ENCODE data around the gene PHKA1. TPM values are rescaled to one million over a fixed set of nuclear protein-coding genes. Genes with fewer than 3 reads are reported as not detected.

Gene PHKA1
- total RNA-seq, 3 donors from 2014 or later: 4.5 to 11.9 (median 9.8) TPM

DNA sequence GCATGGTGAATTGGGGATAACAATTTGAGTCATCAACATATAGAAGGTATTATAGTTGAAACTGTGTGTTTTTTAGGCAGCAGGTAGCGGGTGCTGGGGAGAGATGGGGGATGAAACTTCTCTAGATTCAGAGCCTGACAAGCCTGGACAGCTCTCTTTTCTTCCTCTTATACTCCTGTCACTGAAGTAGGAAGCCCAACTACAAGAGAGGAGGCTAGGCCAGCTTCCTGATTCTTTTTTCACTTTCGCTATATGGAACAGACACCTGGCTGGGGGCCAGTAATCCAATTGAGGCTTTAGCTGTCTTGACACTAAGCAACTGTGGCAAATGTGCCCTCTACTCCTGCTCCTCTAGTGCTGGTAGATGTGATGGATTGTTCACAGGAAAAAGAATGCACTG lies 69.2 kb downstream of the PHKA1 start:
- Histone ChIP-seq H3K9me3 (no peaks in the 10 kb centered on the region), H3K36me3 (no peaks in the 10 kb centered on the region), H3K27me3 (peaks cover 0 to 17% of the 10 kb centered on the region in 2 donors), H3K4me1 (no peaks in the 10 kb centered on the region), H3K27ac (no peak overlapping the region), H3K4me3 (no peak overlapping the region)
- no peak for DNase-seq (ENCODE audit: low spot score in 2 of 2)
- intact Hi-C loops (cut with DNase I; ENCODE audit: low total_unique reads): no loop called here
- TF ChIP-seq, protein P1, sequence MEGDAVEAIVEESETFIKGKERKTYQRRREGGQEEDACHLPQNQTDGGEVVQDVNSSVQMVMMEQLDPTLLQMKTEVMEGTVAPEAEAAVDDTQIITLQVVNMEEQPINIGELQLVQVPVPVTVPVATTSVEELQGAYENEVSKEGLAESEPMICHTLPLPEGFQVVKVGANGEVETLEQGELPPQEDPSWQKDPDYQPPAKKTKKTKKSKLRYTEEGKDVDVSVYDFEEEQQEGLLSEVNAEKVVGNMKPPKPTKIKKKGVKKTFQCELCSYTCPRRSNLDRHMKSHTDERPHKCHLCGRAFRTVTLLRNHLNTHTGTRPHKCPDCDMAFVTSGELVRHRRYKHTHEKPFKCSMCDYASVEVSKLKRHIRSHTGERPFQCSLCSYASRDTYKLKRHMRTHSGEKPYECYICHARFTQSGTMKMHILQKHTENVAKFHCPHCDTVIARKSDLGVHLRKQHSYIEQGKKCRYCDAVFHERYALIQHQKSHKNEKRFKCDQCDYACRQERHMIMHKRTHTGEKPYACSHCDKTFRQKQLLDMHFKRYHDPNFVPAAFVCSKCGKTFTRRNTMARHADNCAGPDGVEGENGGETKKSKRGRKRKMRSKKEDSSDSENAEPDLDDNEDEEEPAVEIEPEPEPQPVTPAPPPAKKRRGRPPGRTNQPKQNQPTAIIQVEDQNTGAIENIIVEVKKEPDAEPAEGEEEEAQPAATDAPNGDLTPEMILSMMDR (IDR thresholded peaks at IDR 0.05): no peak
- no peak for TF ChIP-seq POLR2A (IDR thresholded peaks at IDR 0.05)
- no peak for TF ChIP-seq POLR2AphosphoS5 (IDR thresholded peaks at IDR 0.05)

DNA sequence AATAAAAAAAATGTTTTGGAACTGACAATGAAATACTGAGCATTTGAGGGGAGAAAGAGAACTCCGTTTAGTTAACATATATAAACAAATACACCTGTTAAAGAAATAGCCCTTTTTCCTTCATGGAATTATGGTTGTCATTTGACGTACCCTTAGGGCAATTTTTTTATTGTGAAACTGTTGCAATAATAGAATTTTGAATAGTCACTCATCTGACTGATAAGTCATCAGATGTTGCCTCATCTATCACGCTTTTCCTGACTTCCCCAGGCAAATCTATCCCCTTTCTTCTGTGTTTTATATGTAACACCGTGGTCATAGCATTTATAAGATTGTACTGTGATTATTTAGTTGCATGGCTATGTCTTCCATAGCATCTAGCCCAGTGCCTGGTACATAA lies 72.5 kb downstream of the PHKA1 start:
- DNase-seq (ENCODE audit: low spot score in 2 of 2): no peak
- TF ChIP-seq, protein P1 (IDR thresholded peaks at IDR 0.05): no peak
- TF ChIP-seq POLR2AphosphoS5 (IDR thresholded peaks at IDR 0.05) (no peak), POLR2A (IDR thresholded peaks at IDR 0.05) (no peak)
- Histone ChIP-seq H3K27me3 (peaks cover 0 to 22% of the 10 kb centered on the region in 2 donors), H3K4me3 (no peak overlapping the region), H3K27ac (no peak overlapping the region), H3K4me1 (no peaks in the 10 kb centered on the region), H3K9me3 (no peaks in the 10 kb centered on the region), H3K36me3 (no peaks in the 10 kb centered on the region)
- intact Hi-C loops (cut with DNase I; ENCODE audit: low total_unique reads): no loop called here

DNA sequence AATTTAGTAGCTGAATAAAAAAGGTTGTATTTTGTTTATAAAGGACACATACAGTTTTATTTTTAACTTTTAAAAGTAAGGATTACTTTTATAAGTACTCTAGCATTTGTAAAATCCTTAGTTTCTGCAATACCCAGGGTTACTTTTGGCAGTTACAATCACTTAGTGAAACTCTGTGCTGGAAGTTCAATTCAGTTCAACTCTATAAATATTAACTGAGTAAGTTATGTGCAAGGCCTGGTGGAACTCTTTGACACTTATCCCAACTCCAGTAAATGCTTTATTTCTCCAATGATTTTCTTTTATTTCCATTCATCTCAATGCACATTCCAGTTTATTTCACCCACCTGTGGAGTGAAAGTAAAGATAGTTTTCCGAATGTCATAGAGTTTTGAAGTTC lies 78.2 kb downstream of the PHKA1 start:
- Histone ChIP-seq H3K36me3 (no peaks in the 10 kb centered on the region), H3K27me3 (peaks cover 0 to 10% of the 10 kb centered on the region in 2 donors), H3K4me1 (no peaks in the 10 kb centered on the region), H3K27ac (no peak overlapping the region), H3K9me3 (no peaks in the 10 kb centered on the region), H3K4me3 (no peak overlapping the region)
- TF ChIP-seq POLR2A (IDR thresholded peaks at IDR 0.05) (no peak), POLR2AphosphoS5 (IDR thresholded peaks at IDR 0.05) (no peak)
- TF ChIP-seq, protein P1 (IDR thresholded peaks at IDR 0.05): no peak
- intact Hi-C loops (cut with DNase I; ENCODE audit: low total_unique reads): no loop called here
- no peak for DNase-seq (ENCODE audit: low spot score in 2 of 2)

DNA sequence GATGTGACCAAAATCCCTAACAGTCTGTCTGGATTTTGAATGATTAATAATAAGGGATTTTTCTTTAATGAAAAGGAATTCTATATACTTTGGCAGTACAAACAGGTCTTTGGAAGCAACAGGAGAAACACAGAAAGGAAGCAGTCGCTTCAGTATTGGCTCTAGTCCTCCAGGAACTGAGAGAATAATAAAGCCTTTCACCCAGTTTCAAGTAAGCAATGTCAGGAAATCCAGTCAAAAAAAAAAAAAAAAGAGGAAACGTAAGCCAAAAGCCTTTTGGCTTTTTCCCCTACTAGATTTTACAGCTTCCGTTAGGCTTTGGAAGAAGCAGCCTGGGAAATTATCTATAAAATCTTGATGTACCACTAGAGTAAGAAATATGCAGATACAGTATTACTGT lies 79.8 kb downstream of the PHKA1 start:
- Histone ChIP-seq H3K4me3 (no peak overlapping the region), H3K27ac (no peak overlapping the region), H3K9me3 (no peaks in the 10 kb centered on the region), H3K36me3 (no peaks in the 10 kb centered on the region), H3K4me1 (no peaks in the 10 kb centered on the region), H3K27me3 (peaks cover 0 to 8% of the 10 kb centered on the region in 2 donors)
- DNase-seq (ENCODE audit: low spot score in 2 of 2): no peak
- no peak for TF ChIP-seq POLR2A (IDR thresholded peaks at IDR 0.05)
- TF ChIP-seq, protein P1 (IDR thresholded peaks at IDR 0.05): no peak
- no peak for TF ChIP-seq POLR2AphosphoS5 (IDR thresholded peaks at IDR 0.05)
- intact Hi-C loops (cut with DNase I; ENCODE audit: low total_unique reads): no loop called here

DNA sequence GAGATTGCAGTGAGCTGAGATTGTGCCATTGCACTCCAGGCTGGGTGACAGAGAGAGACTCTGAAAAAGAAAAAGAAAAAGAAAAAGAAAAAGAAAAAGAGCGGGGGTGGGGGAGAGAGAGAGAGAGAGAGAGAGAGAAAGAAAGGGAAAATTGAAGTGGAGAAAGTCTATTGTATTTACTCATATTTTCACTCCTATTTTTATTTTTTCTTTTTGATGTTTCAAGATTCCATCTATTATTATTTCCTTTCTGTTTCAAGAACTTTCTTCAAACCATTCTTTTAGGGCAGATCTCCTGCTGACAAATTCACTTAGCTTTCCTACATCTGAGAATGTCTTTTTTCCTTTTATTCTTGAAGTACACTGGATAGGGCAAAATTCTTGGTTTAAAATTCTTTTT lies 83.9 kb downstream of the PHKA1 start:
- Histone ChIP-seq H3K4me1 (no peaks in the 10 kb centered on the region), H3K27me3 (no peaks in the 10 kb centered on the region), H3K27ac (no peak overlapping the region), H3K4me3 (no peak overlapping the region), H3K36me3 (no peaks in the 10 kb centered on the region), H3K9me3 (no peaks in the 10 kb centered on the region)
- intact Hi-C loops (cut with DNase I; ENCODE audit: low total_unique reads): no loop called here
- no peak for DNase-seq (ENCODE audit: low spot score in 2 of 2)
- TF ChIP-seq POLR2A (IDR thresholded peaks at IDR 0.05): no peak
- TF ChIP-seq, protein P1 (IDR thresholded peaks at IDR 0.05): no peak
- no peak for TF ChIP-seq POLR2AphosphoS5 (IDR thresholded peaks at IDR 0.05)

Measured in breast epithelium (tissue), 4 donors.